Upper lobe of left lung (tissue), 4 donors: Measurements from ENCODE around the gene CAPN2.

ENCODE experiments used
- CTCF ChIP-seq, 6 experiments: fragments of 450-650 bp in 4 of 6; fragments of 200-600 bp in 2 of 6; sonication (generic) in 2 of 6; IDR thresholded peaks; one replicate each; pipeline ENCODE4 v1.5.1; 2016 to 2019; ENCODE audit warnings: antibody characterized with exemption in 6 of 6
- POLR2A ChIP-seq, 4 donors: fragments of 450-650 bp; IDR thresholded peaks; one replicate each; pipeline ENCODE4 v1.5.1; 2016 to 2017; ENCODE audit warnings: antibody characterized with exemption in 4 of 4, mild to moderate bottlenecking in 2 of 4
- POLR2AphosphoS5 ChIP-seq, 2 donors: sonication (generic); formaldehyde crosslinking; IDR thresholded peaks; one replicate each; pipeline ENCODE4 v1.5.1; 2017; ENCODE audit warnings: antibody characterized with exemption in 2 of 2

DNA sequence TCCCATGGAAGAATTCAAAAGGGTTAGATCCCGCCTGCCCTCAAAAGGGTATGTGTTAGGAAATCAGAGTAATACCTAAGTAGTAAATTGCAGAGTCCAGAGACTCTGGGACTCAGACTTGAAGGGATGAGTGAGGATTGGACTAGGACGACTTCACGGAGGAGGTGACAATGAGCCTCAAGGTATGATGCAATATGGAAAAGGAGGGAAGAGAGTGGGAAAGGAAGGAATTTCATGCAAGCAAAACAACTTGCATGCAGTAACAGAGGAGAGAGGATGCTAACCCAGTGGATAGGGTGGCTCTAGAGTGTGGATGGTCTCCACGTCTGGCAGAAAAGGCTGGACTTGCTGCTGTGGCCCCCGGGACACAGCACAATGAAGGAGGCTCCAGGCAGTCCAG is 4.8 kb downstream of the CAPN2 start:
- TF ChIP-seq CTCF (IDR thresholded peaks at IDR 0.05) (no peak), POLR2AphosphoS5 (IDR thresholded peaks at IDR 0.05) (no peak), POLR2A (IDR thresholded peaks at IDR 0.05) (no peak)
